Activated T-helper 9 cell treated with anti-CD3 and anti-CD28 coated beads, Interleukin-2, amount 50 U/mL, for 16 hours (primary cell): ENCODE measurements around the gene ARHGEF17.

Experiments used
- DNase-seq: peaks from one replicate; pipeline ENCODE4 v3.0.0-alpha.2; 2020; ENCODE audit warnings: low read depth

The ARHGEF17 gene

GRCh38 chr11:73312851-73313327 is 4.8 kb downstream of the ARHGEF17 start:
- no peak for DNase-seq

GRCh38 chr11:73313652-73314051 is 5.6 kb downstream of the ARHGEF17 start:
- no peak for DNase-seq

DNA sequence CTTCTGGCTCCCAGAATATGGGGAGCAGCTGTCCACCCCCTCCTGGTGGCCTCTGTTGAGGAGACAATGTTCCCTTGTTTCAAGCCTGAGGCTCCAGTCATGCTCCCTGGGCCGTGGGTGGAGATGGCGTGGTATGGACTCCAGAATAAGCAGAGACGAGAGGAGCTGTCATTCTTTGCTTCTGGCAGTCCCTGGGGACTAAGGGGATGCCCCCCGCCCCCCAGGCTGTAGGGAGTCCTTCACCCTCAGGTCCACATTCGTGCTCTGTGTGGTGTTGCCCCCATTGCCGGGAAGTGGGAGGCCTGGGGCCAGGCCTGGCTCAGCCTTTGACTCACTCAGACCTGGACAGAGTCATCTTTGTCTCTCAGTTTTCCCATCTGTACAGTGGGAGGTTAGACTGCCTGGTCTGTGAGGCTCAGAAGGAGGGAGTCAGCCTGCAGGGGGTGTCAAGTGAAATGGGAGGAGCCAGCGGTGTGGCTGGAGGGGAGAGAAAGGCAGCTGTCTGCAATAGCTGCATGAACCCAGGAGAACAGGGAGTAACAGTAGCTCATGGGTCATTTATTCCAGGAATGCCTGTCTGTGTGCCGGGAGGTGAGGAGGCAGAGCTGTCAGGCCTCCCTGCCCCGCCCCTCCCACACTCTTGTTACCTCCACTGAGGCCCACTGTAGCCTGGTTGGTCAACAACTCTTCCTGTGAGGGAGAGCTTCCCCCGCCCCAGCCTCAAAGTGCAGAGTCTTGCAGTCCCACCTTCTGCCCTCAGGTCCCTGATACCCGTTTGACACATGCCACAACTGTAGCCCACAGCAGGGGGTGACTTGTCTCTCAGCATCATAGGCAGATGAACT is 6.3 kb downstream of the ARHGEF17 start:
- no peak for DNase-seq

DNA sequence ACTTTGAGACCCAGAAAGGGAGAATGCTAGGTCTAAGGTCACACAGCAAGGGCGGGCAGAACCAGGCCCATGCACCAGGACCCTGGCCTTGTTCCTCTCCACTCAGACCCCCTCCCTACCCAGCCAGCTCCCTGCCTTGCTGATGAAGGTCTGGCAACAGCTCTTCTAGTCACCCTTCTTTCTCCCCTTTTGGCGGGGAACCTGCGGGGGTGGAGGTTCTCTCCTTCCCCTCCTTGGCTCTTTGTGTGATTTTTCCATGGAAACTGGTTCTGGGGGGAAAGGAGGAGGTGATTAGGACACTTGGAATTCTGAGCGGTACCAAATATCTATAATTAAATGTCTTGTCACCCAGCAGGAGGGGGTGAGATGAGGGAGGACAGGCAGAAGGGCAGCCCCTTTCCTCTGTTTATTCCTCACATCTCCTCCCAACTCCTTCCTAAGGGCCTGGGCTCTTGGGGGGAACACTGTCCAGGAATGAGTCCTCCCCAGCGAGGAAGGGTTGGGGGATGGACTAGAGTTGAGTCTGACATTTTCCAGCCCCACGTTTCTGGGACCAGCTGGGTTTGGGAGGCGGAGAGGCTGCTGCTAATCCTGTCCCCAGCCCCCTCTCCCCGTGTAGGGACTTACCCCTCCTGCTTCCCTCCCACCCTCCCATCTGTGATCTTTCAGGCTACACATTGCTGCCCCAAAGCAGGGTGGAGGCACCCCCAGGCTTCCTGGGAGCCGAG is 7.4 kb downstream of the ARHGEF17 start:
- DNase-seq = no peak

- DNase-seq = no peak
These were observed 8.3 kb downstream of the ARHGEF17 start for GRCh38 chr11:73316422-73316821.

- no peak for DNase-seq
These were observed 9.3 kb downstream of the ARHGEF17 start for GRCh38 chr11:73317373-73317772.

- no peak for DNase-seq
These were observed 9.7 kb downstream of the ARHGEF17 start for GRCh38 chr11:73317803-73318202.

DNA sequence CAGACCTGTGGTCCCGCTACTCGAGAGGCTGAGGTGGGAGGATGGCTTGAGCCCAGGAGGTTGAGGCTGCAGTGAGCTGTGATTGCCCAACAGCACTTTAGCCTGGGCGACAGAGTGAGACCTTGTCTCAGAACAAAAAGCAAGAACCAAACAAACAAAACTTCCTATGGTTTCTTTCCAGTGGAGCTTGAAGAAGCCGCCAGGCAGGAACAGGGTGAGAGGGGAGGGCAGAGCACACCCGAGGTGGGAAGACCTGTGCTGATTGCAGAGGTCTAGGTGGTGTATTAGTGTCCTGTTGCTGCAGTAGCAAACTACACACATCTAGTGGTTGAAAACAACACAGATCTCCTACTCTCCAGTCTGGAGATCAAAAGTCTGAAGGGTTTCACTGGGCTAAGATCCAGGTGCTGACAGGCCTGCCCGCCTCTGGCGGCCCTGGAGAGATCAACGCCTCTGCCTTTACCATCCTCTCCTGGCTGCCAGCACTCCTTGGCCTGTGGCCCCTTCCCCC is 10.5 kb downstream of the ARHGEF17 start:
- DNase-seq = no peak

DNA sequence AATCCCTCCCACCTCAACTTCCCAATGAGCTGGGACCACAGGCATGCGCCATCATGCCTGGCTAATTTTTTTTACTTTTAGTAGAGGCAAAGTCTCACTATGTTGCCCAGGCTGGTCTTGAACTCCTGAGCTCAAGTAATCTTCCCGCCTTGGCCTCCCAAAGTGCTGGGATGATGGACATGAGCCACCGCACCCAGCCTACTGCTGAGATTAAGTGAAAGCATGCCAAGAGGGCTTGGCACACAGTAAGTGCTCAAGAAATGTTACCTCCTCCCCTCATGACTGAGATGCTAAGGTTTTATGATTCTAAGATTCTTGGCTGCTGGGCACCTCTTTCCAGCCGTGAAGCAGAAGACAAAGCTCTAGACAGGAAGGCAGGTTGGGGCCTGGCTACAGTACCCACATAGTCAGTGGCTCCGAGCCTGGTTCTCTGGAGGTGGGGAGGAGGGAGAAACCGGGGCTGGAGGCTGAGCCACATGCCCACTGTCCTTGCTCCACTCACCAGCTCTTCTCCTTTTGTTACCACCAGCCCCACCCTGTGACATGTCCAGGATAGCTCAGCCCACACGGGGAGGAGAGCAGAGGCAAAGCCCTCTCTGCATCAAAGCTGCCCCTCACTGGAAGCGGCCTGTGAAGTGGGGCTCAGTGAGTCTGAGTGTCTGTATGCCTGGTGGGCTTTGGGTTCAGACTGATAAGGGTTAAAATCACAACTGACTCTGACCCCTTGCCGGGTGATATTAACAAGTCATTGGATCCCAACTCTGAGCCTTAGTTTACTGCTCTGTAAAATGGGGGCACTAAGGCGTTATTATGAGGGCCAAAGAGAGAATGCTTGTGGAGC is 12.9 kb downstream of the ARHGEF17 start:
- no peak for DNase-seq

DNA sequence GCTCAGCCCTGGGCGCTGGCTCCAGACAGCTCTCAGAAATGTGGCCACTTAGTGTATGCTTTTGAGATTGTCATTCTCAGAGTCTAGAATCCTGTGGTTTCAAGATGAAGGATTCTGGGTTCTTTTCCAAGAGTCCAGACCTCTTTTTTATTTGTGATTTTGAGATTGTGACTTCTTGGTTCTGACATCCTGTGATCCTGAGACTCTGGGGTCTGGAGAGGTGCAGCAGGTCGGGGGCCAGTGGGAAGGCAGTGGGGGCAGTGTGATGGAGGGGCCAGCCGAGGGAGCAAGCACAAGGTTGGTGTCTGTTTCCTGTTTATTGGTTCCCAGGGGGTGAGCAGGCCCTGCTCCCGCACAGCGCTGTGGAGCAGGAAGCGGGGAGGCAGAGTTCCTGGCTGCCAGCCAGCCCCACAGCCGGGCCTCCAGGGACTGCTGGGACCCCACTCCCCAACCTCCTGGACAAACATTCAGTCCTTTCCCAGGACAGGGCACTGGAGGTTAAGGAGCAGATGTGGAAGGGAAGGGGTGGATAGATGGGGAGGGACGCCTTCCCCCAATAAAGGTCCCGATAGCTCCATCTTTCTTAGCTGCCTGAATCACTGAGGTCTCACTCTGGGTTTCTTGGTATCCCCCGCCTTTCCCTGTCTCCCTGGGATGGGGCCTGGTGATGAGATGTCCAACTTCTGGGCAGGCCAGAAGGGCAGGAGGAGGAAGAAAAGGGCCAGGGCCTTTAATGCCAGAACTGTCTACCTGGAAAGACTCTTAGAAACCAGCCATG is 13.7 kb downstream of the ARHGEF17 start:
- DNase-seq = no peak

DNA sequence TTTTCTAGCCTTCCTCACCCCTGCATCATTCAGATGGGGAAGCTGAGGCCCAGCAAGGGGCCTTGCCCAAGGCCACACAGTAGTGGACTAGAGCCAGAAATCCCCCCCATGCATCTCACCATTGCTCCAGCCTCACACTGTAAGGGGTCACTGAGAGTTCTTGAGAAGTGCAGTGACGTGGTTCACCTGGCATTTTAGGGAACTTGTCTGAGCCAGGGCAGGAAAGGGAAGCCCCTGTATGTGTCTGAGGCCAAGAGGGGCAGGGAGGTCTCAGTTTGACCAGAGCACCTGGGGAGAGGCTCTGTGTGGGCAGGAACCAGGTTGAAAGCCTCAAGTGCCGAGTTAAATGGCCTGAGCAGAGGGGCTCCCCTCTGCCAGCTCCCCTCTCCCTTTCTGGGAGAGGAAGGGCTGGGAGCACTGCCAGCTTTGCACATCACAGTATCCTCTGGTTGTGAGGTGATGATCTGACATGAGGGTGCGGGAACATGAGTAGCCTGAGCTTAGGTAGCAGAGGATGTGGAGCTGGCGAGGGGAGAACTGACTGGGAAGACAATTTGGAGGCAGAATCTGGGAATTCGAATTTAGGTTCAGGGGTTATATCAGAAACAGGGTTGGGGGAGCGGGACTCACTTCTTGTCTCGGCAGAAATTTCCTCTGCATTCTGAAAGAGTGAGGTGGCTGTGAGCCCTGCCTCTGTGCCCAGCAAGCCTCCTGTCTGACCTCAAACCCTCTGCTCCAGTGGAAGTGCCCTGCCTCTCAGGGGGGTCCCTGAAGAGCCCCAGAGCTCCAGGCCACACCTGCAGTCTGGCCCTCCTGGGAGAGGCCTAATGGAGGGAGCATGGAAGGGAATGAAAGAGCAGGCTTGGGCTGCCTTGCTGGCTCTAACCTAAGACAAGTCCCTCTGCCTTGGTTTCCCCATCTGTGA is 14.6 kb downstream of the ARHGEF17 start:
- DNase-seq = no peak

- no peak for DNase-seq
These were observed 15.4 kb downstream of the ARHGEF17 start for GRCh38 chr11:73323464-73323863.

GRCh38 chr11:73324116-73324515 is 16.0 kb downstream of the ARHGEF17 start:
- DNase-seq = no peak

GRCh38 chr11:73324665-73325035 is 16.6 kb downstream of the ARHGEF17 start:
- DNase-seq = no peak

DNA sequence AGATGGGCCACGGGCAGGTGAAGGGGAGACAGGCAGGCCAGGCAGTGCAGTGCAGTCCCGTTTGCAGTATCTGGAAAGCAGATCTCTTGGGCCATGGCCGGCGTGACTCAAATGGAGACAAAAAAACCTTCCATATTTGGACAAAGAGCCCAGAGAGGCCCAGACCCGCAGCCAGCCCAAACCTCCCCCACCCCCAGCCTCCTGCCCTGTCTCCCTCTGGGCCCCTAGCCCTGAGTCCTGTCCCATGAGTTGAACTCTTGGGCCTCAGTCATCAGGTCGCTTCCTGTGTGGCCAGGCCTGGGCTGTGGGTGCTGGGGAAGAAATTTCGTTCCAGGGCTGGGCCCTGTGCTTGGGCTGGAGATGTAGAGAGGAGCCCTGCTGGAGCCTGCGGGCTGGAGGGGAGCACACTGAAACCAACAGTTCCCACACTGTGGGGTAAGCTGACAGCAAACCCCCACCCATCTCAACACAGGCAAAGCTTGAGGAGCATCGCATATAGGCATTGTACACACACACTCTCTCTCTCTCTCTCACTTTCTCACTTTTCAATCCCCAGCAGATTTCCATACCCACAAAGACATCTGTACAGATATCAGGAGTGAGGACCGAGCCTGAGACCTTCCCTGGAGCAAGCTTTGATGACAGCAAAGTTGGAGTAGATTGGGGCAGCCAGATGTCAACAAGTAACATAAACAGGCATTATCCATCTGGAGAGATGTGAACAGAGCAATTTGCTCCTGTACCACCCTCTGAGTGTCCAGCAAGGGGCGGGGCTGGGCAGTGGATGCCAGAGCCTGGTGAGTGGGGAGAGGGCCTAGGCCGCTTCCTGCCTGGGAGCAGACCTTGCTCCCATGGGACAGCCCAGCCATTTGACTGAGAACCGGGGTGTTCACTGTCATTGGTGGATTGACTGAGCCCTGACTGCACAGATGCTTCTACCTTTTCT is 17.2 kb downstream of the ARHGEF17 start:
- no peak for DNase-seq

DNA sequence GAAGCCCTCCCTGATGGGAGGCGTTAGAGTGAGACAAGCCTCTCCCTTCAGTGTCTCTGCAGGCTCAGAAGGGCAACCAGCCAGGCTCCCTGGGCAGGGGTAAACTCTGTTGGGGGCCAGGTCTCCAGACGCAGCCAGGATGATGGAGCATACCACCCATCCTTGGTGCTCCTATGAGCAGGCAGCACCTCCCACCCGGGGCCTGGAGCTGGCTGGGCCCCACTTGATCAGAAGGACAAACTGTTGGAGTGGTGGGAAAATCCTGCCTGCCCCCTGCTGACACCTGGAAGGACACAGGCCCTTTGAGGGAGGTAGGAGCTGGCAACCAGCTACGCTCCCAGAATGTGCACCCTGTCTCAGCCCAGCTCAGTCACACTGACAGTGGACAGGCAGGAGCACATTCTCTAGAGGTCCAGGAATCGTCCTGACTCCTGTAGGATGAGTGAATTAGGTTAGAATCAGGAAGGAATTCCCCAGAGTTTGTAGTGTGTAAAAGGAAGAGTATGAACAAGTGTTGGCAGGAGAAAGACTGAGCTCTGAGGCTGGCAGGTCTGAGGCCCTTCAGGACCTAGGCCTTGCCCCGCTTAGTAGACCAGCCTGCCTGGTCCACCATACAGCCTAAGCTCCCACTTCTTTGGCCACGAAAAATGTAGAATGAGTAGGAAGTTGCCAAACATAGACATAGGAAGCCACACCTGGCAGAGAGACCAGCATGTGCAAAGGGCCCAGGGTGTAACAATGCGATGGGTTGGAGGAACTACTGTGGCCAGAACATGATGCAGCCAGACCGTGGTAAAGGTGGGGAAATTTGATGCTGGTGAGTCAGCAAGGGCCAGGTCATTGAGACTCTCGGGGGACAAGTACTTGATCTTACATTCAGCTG is 19.1 kb downstream of the ARHGEF17 start:
- DNase-seq = no peak

DNA sequence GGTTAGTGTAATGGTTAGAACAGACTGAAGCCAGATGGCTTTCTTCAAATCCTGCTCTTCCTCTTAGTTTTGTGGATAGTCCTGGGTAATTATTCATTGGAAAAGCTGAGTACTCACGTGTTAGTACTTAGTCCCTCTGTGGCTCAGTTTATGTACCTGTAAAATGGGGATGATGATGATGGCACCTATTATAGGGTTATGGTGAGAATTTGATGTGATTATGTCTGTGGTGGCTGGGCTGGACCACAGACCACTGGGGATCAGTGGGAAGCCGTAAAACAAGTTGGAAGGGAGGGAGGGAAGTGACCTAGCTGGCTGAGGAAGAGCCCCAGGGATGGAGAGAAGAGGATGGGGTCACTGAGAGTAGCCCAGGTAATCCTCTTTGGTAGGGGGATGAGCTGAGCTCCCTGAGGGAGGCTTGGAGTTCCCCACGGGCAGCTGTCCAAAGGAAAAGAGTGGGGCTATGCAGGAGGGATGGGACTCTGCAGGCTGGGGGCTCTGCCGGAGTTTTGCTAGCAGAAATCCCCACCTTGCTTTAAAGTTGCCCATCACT is 19.8 kb downstream of the ARHGEF17 start:
- DNase-seq = no peak

GRCh38 chr11:73330569-73331093 is 22.6 kb downstream of the ARHGEF17 start:
- DNase-seq = no peak
